Stimulated activated CD8-positive, alpha-beta memory T cell treated with anti-CD3 and anti-CD28 coated beads, Interleukin-12 subunit alpha, Interleukin-12 subunit beta, amount 100 ng/mL, for 4 hours (primary cell): ENCODE data around the gene ARHGEF10L.

ENCODE experiments used
- DNase-seq: peaks from one replicate; pipeline ENCODE4 v3.0.0-alpha.2; 2020; ENCODE audit warnings: low read depth

Gene ARHGEF10L

DNA sequence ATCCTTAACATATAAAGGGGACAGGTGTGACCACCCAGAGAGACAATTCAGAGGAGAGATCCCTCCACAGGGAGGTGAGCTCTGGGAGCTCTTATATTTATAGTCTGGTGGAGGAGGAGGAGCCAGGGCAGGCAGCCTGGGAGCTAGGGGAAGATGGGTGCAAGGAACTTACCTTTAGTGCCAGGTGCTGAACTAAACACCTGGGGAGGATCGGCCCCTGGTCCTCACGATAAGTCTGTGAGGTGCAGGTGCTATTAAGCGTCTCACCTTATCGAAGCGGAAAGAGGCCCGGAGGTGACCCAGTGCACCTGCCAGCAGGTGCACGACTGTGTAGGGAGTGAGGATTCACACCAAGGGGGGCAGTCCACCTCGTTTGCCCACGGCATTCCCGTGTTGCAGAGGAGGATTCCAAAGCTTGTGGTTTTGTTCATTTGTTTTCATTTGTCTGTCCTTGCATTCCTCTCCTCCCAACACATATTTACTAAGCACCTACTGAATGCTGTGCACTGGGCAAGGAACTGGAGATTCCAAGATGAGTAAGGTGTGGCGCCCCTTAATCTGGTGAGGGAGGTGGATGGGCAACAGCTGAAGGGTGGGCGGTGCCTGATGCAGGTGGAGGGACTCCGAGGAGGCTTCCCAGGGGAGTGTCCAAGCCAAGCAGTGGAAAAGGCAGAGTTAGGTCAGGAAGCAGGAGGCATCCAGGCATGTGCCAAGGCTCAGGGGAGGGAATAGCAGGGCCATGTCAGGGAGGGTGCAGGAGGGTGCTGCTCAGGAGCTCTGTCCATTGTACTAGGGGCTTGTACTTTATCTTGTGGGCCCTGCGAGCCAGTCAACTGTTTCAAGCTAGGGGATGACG is 11.5 kb downstream of the ARHGEF10L start:
- no peak for DNase-seq

DNA sequence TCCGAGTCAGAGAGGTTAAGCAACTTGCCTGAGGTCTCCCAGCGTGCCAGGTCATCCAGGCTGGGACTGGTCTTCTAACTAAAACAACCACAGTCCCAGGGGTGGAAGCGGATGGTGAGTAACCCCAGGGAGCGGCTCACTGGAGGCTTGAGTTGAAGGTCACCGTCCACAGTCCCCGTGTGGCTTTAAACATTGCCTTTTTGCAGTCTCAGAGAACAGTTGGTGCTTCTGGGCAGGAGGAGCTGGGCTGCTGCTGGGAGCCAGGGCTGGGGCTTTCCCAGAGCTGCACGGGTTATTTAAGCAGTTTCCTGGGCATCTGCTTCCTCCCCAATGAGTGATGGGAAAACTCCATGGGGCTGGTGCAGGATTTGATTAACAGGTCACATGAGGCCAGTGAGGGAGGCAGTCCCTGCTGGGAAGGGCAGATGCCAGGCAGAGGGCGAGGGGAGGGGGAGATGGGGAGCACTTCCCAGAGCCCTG is 12.3 kb downstream of the ARHGEF10L start:
- no peak for DNase-seq

DNA sequence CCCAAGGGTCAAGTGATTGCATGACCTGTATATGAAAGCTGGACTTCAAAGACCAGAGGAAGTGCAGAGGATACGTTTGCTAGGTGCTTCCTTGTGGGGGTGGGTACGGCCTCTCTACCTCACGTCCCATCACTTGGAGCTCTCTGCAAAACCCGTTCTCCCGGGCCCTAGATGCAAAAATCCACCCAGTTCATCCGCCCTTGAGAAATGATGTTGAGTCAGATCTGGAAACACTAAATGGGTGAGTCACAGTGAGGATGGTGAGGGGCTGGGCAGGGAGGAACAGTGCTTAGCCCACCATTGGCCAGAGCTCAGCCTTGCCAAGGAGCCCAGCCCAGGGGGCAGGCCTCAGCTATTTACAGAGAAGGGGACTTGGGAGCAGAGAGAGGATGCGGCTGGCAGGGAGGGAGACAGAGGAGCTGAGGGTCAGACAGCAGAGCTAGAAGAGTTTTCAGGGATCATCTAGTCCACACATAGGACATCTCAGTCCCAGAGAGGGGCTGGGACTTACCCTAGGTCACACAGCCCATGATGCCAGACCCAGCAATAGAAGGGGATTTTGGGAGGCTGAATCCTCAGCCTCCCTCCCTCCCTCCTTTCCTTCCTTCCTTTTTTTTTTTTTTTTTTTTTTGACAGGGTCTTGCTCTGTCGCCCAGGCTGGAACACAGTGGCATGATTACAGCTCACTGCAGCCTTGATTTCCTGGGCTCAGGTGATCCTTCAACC is 14.6 kb downstream of the ARHGEF10L start:
- DNase-seq, result no peak

DNA sequence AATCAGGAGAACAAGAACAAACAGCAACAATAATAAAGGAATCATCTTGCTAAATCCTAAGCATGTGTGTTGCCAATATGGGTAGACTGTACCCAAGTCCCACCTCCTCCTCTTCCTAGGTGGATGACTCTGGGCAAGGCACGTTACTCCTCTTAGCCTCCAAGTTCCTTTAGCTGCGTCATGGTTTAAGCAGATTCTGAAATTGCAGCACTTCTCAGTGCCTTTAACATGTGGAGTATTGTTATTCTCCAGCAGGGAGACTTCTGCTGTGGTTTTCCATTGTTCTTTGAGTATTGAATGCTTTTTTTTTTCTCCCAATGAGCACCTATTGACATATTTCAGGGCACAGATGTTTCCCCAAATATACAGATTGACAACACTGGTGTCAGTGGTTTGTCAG is 15.5 kb downstream of the ARHGEF10L start:
- DNase-seq, result no peak

DNA sequence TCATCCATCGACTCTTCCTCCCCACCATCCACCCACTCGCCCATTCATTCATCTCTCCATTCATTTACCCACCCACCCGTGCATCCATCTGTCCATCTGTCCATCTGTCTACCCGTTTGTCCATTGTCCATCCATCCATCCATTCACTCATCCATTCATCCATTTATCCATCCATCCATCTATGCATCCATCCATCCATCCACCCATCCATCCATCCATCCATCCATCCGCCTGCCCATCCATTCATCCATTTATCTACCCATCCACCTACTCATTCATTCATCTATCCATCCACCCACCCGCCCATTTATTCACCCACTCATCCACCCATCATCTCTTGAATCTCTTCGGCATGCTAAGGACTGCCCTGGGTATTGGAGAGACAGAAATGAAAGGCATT is 18.5 kb downstream of the ARHGEF10L start:
- no peak for DNase-seq

DNA sequence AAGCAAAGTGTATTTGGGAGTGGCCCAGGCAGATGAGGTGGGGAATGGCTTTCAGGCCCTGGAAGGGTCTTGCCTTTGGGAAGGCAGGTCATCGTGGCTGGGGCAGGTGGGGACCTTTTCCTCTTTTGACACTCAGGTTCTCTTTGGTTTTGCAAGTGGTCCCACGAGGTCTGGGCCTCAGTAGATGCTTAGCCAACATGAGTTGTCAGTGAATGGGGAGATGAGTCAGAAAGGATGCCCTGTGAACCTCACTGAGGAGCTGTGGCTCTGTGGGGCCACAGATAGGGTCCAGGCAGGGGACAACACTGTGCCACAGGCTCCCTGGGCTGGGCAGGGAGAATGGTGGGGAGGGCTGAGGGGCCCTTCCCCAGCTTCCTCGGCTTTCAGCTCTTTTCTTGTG is 19.0 kb downstream of the ARHGEF10L start:
- no peak for DNase-seq

DNA sequence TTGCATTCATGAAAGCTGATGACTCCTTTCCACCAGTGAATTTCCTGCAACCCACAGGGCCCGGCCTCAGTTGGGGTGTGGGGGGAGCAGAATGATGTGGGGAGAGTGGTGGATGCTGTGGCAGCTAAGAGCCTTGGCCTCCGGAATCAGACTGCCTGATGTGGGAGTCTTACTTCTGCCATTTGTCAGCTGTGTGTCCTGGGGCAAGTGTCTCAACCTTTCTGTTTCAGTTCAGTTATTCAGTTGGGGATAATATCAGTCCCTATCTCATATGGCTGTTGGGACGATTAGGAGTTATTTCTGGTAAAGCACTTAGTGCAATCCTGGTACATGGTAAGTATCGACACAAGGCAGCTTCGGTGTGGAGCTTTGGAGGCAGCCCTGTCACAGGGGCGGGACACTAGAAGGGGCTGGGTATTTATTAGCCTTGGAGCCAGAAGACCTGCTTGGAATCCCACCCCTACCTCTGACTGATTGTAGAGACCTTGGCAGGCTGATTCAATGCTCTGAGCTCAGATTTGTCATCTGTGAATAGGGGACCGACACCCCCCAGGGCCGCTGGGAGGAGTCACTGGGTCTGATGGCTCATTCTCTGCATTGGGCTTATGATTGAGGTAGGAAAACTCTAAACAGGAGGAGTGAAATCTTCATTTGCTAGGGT is 19.6 kb downstream of the ARHGEF10L start:
- DNase-seq, result no peak

DNA sequence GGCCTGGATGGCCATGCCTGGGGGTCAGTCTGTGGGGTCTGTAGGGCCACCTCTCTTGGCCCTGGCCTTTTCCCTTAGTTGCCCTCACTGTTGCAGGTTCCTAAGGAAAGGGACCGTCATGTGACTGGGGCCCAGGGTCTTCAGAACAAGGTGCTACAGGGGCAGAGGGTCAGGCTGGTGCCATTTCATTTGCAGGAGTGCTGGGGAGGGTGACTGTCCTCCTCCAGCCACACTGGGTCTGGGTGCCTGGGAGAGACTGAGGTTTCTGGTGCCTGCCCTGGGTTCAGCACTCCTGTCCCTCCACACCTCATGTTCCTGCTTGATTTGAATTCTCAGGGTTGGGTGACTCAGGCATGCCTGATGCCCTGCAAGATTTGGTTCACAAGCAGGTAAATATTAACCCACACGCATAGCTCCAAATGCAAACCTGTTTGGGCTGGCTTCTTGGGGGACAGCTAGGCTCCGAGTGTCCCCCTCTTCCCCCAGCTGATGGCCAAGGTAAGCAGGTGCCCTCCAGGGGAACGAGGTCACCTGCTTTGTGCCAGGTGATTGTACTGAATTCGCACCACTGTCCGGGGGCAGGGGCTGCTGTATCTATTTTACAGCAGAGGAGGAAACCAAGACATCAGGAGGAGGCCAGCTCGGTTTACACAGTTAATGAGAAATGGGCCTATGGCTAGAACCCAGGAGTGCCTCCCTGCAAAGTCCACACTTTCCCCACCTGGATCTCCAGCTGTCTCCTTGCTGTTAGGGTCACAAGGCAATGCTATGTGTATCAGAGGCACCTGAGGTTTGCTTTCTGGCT is 20.3 kb downstream of the ARHGEF10L start:
- DNase-seq, result no peak

DNA sequence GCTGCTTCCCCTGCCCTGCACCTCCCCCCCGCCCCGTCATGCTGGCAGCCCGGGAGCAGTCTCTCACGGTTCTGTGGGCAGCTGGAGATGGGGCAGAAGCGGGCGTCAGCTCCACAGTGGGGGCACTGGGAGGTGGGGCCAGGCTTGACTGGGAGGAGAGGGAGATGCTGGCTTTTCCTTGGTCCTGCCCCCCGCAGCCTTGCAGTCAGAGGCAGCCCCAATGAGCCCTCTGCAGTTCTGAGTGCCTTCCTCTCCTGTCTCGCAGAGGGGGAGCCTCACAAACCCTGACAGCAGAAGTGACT is 21.7 kb downstream of the ARHGEF10L start:
- DNase-seq, result no peak

DNA sequence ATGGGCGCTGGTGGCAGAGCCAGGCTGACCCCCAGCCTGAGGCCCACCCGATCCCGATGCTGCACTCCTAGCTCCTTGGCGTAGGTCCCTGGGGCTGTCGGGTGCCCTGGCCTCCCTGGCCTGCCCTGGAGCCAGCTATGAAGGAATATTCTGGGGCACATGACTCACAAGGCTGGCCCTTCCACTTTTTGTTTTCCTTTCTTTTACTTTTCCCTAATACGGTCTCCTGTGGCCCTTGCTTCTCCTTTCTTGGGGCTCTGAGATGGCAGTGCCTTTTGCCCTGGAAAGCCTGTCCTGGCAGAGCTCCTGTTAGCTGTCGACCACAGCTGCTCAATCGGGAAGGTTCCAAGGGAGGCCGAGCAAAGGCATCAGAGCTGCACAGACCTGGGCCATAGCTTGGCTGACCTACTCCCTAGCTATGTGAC is 22.1 kb downstream of the ARHGEF10L start:
- DNase-seq, result no peak

DNA sequence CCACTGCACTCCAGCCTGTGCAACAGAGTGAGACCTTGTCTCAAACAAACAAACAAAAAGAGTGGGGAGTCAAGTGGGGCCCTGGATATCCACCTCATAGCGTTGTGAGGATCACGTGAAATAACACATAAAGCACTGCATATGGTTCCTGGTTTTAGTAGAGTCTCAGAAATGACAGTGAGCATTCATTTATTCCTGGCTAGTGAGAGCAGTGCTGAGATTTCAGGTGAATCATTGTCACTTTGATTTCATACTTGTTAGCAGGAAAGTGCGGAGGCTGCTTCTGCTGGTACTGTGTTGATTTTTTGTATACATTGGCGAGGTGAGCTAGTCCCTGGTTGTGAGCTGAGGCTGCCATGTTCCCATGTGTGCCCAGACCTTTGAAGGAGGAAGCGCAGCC is 22.9 kb downstream of the ARHGEF10L start:
- DNase-seq, result no peak

DNA sequence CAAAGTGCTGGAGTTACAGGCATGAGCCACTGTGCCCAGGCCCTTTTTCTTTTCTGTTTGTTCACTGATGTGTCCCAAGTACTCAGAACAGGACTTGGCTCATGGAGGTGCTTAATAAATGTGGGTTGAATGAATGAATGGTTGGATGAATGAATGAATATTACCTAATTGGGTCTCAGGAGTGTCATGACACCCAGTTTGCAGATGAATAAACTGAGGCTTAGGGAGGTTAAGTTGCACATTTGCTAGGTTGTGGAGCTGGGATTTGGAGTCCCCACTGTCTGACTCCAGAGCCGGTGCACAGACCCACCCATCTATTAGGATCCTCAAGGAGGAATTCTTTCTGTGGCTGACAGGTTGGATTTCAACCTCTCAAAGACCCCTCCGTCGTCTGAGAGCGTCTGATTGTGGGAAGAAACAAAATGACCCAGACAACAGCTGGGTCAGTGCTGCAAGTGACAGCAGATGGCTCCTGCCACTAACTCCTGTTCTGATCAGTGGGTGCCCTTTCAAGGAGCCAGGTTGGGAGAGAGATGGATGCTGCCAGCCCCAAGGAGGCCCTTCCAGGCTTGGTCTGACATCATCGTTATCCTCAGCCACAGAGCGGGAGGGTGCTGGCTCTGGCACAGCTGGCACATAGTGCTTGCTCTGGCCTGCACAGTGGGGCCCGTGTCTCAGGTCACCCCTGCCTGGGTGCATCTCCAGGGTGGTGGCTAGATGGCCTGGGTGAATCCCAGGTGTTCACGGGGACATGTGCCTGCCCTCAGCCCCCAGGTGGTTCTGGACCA is 24.2 kb downstream of the ARHGEF10L start:
- DNase-seq, result no peak

DNA sequence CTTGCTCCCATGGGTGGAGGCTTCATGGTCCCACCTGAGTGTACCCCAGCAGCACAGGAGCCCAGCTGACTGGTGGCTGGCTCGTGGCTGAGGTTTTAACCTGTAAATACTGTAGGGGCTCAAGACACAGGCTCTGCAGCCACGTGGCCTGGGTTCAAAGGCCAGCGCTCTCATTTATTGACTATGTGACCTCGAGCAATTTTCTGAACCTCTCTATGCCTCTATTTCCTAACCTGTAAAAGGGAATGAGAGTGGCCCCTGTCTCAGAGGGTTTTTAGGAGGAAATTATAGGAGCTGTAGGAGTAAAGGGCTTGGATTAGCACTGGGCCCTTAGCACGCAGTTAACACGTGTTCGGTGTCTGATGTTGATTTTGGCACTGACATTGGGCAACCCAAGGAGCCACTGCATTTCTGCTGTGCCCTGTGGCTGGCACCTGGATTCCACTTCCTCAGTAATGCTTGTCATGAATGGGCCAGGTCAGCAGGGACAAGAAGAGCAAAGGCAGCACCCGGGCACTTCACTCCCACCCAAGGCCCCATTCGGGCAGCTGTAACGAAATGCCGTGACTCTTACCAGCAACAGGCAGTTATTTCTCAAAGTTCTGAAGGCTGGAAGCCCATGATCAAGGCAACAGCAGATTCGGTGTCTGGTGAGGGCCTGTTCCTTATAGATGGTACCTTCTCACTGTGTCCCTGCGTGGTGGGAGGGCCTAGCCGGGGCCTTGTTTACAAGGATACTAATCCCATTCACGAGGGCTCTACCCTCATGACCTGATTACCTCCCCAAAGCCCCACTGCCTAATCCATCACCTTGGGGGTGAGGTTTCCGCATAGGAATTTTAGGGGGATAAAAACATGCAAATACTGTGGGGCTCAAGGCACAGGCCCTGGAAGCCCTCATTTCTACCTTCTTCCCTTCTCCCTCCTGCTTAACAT is 25.2 kb downstream of the ARHGEF10L start:
- DNase-seq, result no peak

DNA sequence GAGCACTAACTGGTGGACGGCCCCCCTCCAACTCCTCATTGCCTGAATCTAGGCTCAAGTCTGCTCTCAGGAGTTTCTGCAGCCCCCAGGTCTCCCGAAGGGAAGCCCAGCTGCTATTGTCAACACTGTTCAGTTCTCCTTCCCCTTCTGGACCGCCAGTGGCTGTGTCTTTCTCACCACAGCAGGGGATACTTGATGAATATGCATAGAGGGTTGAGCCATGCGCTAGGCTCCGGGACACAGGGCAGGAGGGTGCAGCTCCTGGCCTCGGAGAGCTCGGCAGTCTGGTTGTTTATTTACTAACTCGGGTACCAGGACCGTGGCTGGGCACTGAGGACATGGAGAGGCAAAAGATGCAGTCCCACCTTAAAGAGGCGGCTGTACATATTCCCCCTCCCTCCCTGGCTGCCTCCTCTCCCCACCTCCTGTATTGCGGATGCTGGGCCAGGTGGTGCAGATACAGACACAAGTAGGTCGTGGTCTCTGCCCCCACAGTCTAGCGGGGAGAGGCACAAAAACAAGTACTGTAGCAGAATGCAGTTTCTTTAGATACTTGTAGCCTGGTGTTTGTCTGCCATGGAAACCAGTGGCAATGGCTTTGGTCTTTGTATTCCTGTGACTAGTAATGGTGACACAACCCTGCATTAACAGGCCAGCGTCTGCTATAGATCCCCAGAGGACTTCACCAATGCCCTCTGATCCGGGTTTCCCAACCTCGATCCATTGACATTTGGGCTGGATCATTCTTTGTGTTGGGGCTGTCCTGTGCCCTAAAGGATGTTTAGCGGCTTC is 26.2 kb downstream of the ARHGEF10L start:
- DNase-seq, result no peak

DNA sequence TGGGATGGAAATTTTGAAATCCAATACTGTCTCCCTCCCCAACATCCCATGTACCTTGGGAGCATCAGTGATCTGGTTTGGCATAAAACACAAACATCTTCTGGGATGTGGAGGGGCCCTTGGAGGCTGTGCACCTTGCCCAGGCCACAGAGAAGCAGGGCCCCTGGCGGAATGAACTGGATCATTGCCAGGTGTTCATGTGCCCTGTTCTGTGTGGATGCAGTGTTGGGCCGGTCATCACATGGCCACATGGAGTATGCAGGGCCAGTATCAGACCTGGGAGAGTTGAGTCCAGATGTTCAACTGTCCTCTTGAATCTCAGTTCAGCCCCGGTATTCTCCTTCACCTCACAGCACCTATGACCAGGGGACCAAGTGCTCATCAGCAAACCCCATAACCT is 26.9 kb downstream of the ARHGEF10L start:
- no peak for DNase-seq

DNA sequence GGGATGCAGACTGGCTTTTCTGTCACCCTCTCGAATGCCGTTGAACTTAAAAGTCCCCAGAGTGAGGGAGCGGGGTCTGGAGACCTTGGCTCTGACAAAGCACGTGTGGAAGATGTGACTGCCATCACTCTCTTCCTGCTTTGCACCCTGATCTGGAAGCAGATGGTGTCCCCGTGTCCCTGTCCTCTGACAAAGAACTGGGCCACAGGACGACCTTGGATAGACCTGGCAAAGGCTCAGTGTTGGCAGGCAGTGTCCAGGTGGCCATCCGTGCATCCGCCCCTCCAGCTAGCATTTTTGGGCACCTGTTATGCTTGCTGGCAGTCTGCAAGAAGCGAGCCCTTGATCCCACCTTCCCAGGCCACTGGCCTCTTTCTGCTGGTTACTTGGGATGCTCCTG is 27.4 kb downstream of the ARHGEF10L start:
- DNase-seq, result no peak

DNA sequence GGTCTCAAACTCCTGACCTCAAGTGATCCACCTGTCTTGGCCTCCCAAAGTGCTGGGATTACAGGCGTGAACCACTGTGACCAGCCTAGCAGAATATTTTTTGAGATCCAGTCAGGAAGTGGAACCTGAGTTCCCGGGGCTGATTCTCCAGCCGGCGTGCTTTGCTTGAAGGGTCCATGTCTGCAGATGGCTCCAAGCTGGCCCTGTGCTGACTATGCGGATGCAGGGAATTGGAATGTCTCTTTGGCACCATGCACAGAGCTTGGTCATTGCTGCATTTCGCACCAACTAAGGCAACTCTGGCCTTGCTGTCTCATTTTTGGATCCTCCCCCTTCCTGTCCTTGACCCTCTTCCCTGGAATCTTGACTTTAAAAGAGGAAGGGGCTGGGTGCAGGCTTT is 28.1 kb downstream of the ARHGEF10L start:
- no peak for DNase-seq

DNA sequence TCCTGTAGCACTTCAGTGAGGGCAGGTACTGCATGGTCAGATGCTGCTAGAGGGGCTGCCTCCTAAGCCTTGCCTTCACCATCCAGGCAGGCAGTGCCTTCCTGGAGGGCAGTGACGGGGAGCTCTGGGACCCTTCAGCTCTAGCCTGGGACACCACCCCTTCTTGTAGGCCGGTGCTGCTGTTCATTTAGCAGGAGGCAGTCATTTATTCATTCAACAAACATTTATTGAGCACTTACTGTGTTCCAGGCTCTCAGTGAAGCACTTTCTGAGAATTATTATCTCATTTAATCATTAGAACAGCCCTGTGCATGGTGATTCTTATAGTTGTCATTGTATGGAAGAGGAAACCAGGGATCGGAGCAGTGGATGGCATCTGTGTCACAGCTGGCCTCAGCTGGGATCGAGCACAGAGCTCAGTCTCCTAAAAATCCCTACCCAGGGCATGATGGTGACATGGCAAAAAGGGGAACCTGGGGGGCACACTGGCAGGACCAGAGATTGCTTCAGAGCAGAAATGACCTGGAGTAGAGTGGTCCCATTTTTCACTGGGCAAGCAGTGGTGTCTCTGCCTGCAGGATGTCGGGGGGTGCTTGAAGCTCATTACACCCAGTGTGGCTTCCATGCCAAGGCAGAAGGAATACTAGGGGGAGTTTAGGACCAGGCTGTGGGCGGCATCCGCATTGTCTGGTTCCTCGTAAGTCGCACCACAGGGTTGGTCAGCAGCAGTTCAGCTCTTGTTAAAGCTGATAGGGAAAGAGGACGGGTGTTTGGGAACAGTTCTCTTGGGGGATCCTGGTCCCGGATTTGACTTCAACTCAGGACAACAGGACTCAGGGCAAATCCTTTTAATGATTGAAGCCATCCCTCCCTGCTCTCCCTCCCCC is 28.8 kb downstream of the ARHGEF10L start:
- no peak for DNase-seq
